ENCODE measurements around the gene ZBED4.
"Not testable (repeated sequence)": the region's sequence is repeated elsewhere in the genome, so short reads cannot be mapped to it uniquely, and the experiment has no call there.

The ZBED4 gene

DNA sequence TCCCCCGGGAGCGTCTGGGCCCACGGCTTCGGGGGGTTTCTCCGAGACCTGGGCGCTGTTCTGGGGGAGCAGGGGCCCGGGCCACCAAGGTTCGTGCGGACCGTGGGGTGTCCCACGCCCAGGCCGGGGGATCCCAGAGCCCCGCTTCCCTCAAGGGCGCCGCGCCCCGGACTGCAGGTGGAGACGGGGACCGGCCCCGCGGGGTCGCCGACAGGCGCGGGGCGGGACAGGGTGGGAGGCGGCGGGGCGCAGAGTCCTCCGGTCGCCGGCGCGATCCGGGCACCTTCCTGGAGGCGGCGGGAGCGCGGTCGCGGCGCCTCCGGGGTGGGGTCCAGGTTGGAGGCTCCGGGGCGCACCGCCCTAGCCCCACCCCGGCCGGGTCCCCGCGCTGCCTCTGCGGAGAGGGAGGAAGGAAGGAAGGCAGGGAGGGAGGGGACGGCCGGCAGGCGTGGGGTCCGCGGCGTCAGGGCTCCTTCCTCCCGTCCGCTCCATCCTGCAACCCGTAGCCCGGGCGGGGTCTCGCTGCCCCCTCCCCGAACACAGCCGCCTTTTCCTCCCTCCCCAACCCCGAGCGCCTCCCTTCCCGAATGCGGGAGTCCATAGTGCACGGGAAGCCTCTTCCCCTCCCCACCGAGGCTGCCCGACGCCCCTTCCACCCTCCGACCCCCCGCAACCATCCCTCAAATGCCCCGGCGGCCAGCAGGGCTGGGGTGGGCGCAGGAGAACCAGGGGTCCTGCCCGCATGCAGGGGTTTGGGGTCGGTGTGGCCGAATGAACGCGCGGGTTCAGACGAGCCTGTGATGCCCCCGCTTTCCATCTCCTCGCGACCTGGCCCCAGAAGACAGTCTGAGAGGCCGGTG lies 4.3 kb upstream of the ZBED4 start:
- TF ChIP-seq, protein P1, sequence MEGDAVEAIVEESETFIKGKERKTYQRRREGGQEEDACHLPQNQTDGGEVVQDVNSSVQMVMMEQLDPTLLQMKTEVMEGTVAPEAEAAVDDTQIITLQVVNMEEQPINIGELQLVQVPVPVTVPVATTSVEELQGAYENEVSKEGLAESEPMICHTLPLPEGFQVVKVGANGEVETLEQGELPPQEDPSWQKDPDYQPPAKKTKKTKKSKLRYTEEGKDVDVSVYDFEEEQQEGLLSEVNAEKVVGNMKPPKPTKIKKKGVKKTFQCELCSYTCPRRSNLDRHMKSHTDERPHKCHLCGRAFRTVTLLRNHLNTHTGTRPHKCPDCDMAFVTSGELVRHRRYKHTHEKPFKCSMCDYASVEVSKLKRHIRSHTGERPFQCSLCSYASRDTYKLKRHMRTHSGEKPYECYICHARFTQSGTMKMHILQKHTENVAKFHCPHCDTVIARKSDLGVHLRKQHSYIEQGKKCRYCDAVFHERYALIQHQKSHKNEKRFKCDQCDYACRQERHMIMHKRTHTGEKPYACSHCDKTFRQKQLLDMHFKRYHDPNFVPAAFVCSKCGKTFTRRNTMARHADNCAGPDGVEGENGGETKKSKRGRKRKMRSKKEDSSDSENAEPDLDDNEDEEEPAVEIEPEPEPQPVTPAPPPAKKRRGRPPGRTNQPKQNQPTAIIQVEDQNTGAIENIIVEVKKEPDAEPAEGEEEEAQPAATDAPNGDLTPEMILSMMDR (IDR thresholded peaks at IDR 0.05; ENCODE audit: low read depth, low read length), result no peak
- in situ Hi-C loops (cut with HindIII; ENCODE audit: low sequenced_read_pairs), result no loop called here
- DNase-seq (ENCODE audit: low read depth, low spot score), result no peak
- H3K4me3 ChIP-seq (ENCODE audit: low read depth, low read length), result no peak overlapping the region

DNA sequence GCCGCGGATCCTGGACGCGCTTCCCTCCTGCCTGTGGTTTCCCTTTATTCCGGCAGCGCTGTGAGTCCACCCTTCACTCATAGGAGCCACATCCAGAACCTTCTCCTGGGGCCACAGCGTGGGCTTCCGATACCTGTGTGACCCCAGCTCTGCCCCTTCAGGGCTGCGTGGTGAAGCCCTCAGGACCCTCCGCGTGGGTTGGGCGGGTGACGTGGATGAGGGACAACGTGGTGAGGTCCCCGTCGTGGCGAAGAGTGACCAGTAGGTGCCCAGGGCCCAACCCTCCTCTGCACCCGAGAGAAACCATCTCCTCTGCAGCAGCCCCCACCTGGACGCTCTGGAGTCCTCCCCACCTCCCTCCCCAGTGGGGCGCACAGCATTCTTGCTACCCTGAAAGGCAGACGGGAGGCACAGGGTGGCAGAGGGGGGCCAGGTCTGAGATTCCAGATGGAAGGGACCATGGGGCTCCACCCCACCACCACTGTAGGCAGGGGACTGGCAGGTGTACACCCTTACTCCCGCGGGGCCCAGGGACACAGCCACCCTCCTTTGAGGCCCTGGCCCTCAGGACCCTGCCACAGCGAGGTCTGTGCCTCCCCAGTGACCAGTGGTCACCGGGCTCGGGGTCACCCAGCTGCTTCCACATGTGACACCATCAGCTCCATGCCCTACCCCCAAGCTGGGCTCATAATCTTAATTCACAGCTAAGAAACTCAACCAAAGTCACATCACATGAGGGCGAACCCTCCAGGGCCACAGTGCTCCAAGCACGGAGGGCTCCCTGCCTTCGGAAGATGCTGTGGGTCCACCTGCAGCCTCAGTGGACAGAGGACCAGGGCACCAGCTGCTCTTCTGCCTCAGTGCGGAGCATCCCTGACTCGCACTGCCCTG lies 3.4 kb upstream of the ZBED4 start:
- TF ChIP-seq, protein P1 (IDR thresholded peaks at IDR 0.05; ENCODE audit: low read depth, low read length), result no peak
- H3K4me3 ChIP-seq (ENCODE audit: low read depth, low read length), result no peak overlapping the region
- no peak for DNase-seq (ENCODE audit: low read depth, low spot score)
- in situ Hi-C loops (cut with HindIII; ENCODE audit: low sequenced_read_pairs), result no loop called here

DNA sequence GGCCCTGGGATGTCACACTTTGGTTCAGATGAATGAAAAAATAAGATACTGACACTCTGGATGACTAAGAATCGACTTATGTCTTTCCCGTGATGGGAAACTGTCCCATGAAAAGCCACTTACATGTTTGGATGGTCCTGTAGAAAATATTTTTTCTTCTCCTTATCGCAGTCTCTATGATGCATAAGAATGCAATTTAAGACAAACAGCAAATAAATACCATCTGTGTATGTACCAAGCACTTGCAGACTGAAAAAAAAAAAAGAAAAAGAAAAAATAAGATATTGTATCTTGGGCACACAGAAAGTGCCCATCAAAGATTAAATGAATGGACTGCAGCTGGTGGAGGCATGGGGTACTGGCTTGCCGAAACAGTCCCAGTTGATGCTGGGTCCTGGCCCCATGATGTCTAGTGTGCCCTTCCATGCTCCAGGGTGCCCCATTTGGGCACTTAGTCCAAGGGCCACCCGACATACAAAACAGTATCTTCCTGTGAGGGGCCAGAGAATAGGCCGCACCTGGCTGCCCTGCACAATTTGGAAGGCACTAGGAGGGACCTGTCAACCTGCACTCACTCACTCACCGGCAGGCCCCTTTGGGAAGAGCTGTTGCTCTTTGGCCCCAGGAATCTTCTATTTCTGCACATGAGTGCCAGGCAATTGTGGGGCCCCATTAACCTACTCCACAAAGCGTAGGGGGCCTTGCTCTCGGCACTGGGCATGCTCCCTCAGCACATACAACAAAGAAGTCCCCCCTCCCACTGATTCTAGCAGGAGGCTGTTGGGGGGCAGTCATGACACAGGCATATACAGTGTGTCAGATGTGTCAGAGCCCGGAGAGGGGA lies 2.5 kb upstream of the ZBED4 start:
- H3K4me3 ChIP-seq (ENCODE audit: low read depth, low read length), result no peak overlapping the region
- in situ Hi-C loops (cut with HindIII; ENCODE audit: low sequenced_read_pairs), result no loop called here
- TF ChIP-seq, protein P1 (IDR thresholded peaks at IDR 0.05; ENCODE audit: low read depth, low read length), result no peak
- no peak for DNase-seq (ENCODE audit: low read depth, low spot score)

DNA sequence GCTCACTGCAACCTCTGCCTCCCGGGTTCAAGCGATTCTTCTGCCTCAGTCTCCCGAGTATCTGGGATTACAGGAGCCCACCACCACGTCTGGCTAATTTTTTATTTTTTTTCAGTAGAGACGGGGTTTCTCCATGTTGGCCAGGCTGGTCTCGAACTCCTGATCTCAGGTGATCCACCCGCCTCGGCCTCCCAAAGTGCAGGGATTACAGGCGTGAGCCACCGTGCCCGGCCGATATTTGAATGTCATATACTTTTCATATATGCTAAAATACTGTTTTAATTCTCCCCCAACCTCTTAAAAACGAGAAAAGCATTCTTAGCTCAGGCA lies 1.1 kb upstream of the ZBED4 start:
- in situ Hi-C loops (cut with HindIII; ENCODE audit: low sequenced_read_pairs); DNase-seq (ENCODE audit: low read depth, low spot score): not testable (repeated sequence)
- peak overlapping the region; percentile 52 for H3K4me3 ChIP-seq (ENCODE audit: low read depth, low read length)

DNA sequence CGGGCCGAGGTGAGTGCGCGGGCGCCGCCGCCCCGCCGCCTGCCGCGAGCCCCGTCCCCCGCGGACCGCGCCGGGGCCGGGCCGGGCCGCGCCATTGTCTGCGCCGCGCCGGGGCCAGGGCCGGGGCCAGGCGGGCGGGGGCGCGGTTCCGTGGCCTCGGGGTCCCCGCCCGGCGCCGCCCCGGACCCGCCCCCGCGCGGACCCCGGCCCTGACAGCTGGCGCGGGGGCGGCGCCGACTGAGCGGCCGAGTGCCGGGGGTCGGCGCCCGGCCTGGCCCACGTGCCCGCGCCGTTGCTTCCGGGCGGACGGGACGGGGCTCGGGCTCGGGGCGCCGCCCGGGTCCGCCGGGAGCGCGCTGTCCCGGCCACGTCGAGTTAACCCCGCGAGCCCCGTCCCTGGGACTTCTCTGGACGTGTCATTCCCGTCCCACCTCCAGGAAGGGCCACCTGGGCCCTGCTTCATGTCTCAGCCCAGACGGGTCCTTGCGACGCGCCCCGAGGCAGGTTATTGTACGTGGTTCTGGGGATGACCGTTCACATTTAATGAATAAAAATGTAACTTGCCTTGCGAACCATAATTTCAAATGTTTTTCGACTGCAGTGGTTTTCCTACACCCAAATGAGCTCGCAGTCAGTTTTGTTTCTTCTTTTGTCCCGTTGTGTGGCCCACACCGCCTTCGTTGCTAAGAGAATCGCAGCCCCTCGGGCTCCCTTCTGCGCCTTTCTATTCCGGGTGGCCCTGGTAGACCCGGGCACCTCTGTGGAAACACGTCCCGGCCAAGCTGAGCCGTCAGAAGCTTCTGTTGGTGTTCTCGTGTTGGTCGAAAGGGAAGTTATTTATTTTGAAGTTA lies 562 bp downstream of the ZBED4 start:
- TF ChIP-seq, protein P1 (IDR thresholded peaks at IDR 0.05; ENCODE audit: low read depth, low read length), result no peak
- peak; percentile 26 for DNase-seq (ENCODE audit: low read depth, low spot score)
- H3K4me3 ChIP-seq (ENCODE audit: low read depth, low read length), result peak overlapping the region; percentile 64
- in situ Hi-C loops (cut with HindIII; ENCODE audit: low sequenced_read_pairs), result no loop called here

DNA sequence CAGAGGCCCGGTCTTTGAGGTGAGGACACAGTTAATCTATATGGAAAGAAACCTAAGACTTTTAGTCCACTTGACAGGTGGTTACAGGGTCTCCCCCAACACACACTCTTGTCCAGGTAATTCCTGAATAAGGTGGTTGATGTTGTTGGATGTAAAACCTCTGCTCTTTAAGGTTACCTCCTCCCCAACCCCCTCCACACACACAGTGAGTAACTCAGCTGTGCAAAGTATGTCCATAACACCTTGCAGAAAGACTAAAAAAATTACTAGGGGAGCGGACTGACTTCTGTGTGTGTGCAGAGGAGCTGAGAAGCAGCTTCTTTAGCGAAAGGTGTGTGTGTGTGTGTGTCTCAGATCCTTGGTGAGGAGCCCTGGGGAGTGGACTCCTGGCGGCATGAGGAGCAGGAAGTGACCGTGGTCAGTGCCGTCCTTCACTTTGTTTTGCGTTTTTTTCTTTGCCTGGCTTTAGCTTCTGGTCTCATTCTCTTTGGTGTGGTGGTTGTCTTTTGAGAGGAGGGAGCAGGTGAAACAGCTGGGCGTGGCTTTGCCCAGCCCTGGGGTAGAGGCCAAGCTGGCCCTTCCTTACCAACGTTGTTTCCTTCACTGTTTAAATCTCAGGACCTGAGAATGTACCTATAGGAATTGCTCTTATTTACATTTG lies 1.7 kb downstream of the ZBED4 start:
- peak; percentile 15 for DNase-seq (ENCODE audit: low read depth, low spot score)
- in situ Hi-C loops (cut with HindIII; ENCODE audit: low sequenced_read_pairs), result no loop called here
- TF ChIP-seq, protein P1 (IDR thresholded peaks at IDR 0.05; ENCODE audit: low read depth, low read length), result no peak
- H3K4me3 ChIP-seq (ENCODE audit: low read depth, low read length), result peak overlapping the region; percentile 64
